ENCODE data around the gene PRUNE2.

PRUNE2 gene

GRCh38 chr9:76629205-76629990 is 276.5 kb downstream of the PRUNE2 start:
- Histone ChIP-seq H3K36me3 (ENCODE audit: low read depth) (no peaks in the 10 kb centered on the region), H3K27me3 (ENCODE audit: insufficient read depth, poor library complexity, severe bottlenecking) (no peaks in the 10 kb centered on the region), H3K4me1 (ENCODE audit: insufficient read depth, poor library complexity, severe bottlenecking) (no peaks in the 10 kb centered on the region), H3K9me3 (ENCODE audit: severe bottlenecking) (no peaks in the 10 kb centered on the region), H3K27ac (ENCODE audit: poor library complexity, severe bottlenecking) (no peak overlapping the region), H3K4me3 (ENCODE audit: severe bottlenecking) (no peak overlapping the region)
- DNase-seq (ENCODE audit: low spot score) (no peak), ATAC-seq (ENCODE audit: low read depth) (no peak)
- TF ChIP-seq, protein P1, sequence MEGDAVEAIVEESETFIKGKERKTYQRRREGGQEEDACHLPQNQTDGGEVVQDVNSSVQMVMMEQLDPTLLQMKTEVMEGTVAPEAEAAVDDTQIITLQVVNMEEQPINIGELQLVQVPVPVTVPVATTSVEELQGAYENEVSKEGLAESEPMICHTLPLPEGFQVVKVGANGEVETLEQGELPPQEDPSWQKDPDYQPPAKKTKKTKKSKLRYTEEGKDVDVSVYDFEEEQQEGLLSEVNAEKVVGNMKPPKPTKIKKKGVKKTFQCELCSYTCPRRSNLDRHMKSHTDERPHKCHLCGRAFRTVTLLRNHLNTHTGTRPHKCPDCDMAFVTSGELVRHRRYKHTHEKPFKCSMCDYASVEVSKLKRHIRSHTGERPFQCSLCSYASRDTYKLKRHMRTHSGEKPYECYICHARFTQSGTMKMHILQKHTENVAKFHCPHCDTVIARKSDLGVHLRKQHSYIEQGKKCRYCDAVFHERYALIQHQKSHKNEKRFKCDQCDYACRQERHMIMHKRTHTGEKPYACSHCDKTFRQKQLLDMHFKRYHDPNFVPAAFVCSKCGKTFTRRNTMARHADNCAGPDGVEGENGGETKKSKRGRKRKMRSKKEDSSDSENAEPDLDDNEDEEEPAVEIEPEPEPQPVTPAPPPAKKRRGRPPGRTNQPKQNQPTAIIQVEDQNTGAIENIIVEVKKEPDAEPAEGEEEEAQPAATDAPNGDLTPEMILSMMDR (IDR thresholded peaks at IDR 0.05; ENCODE audit: poor library complexity, severe bottlenecking), result no peak

DNA sequence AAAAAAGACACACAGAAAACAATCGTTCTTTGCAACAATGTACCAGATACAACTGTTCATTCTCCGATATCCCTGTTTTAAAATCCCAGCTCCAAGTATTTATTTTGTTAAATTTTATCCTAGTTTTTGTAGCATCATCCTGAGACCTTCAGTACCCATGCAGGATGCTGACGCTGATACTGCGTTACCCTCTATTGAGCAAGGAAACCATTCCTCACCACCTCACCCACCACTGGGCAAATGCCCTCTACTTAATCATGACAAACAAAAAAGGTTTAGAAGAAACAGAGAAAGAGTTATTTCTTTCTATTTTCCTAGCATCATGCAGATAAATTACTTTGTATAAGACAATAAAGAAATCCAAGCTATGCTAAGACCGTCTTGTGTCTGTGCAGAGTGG is 277.8 kb downstream of the PRUNE2 start:
- Histone ChIP-seq H3K27ac (ENCODE audit: poor library complexity, severe bottlenecking) (no peak overlapping the region), H3K4me3 (ENCODE audit: severe bottlenecking) (no peak overlapping the region), H3K36me3 (ENCODE audit: low read depth) (no peaks in the 10 kb centered on the region), H3K27me3 (ENCODE audit: insufficient read depth, poor library complexity, severe bottlenecking) (no peaks in the 10 kb centered on the region), H3K4me1 (ENCODE audit: insufficient read depth, poor library complexity, severe bottlenecking) (no peaks in the 10 kb centered on the region), H3K9me3 (ENCODE audit: severe bottlenecking) (no peaks in the 10 kb centered on the region)
- ATAC-seq (ENCODE audit: low read depth) (no peak), DNase-seq (ENCODE audit: low spot score) (no peak)
- TF ChIP-seq, protein P1 (IDR thresholded peaks at IDR 0.05; ENCODE audit: poor library complexity, severe bottlenecking), result no peak

DNA sequence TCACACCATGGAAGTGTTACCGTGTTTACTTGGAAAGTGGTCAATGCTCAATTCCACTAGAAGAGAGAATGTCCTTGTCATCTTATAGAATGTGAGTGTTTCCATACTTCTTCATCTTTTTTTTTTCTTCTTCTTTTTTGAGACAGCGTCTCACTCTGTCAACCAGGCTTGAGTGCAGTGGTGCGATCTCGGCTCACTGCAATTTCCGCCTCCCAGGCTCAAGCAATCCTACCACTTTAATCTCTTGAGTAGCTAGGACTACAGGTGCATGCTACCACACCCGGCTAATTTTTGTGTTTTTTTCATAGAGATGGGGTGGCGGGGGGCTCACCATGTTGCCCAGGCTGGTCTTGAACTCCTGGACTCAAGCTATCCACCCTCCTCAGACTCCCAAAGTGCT is 278.9 kb downstream of the PRUNE2 start:
- Histone ChIP-seq H3K27me3 (ENCODE audit: insufficient read depth, poor library complexity, severe bottlenecking) (no peaks in the 10 kb centered on the region), H3K27ac (ENCODE audit: poor library complexity, severe bottlenecking) (no peak overlapping the region), H3K4me1 (ENCODE audit: insufficient read depth, poor library complexity, severe bottlenecking) (no peaks in the 10 kb centered on the region), H3K4me3 (ENCODE audit: severe bottlenecking) (no peak overlapping the region), H3K9me3 (ENCODE audit: severe bottlenecking) (no peaks in the 10 kb centered on the region), H3K36me3 (ENCODE audit: low read depth) (no peaks in the 10 kb centered on the region)
- TF ChIP-seq, protein P1 (IDR thresholded peaks at IDR 0.05; ENCODE audit: poor library complexity, severe bottlenecking), result no peak
- DNase-seq (ENCODE audit: low spot score) (no peak), ATAC-seq (ENCODE audit: low read depth) (no peak)

DNA sequence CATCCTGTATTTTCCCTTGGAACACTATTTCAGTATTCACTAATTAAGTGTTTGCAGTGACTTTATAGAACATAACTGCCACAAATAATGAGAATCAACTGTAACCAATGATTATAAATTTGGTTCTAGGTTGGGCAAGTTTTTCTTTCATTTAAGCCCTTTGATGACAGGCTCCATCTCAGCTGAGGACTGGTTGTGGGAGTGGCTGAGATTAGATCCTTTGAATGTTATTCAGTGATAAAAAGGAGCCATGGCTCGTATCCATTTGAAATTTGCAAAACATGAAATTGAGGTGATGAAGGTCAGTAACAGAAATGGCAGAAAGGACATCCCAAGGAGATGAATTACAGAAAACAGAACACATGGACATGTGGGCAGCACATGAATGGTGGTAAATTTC is 279.8 kb downstream of the PRUNE2 start:
- TF ChIP-seq, protein P1 (IDR thresholded peaks at IDR 0.05; ENCODE audit: poor library complexity, severe bottlenecking), result no peak
- H3K4me3 ChIP-seq (ENCODE audit: severe bottlenecking), result no peak overlapping the region
- H3K27me3 ChIP-seq (ENCODE audit: insufficient read depth, poor library complexity, severe bottlenecking), result no peaks in the 10 kb centered on the region
- ATAC-seq (ENCODE audit: low read depth) (no peak), DNase-seq (ENCODE audit: low spot score) (no peak)
- H3K9me3 ChIP-seq (ENCODE audit: severe bottlenecking), result no peaks in the 10 kb centered on the region
- no peaks in the 10 kb centered on the region for H3K36me3 ChIP-seq (ENCODE audit: low read depth)
- H3K4me1 ChIP-seq (ENCODE audit: insufficient read depth, poor library complexity, severe bottlenecking), result no peaks in the 10 kb centered on the region
- no peak overlapping the region for H3K27ac ChIP-seq (ENCODE audit: poor library complexity, severe bottlenecking)

GRCh38 chr9:76624391-76625048 is 281.4 kb downstream of the PRUNE2 start:
- no peaks in the 10 kb centered on the region for H3K4me1 ChIP-seq (ENCODE audit: insufficient read depth, poor library complexity, severe bottlenecking)
- H3K9me3 ChIP-seq (ENCODE audit: severe bottlenecking), result no peaks in the 10 kb centered on the region
- H3K36me3 ChIP-seq (ENCODE audit: low read depth), result no peaks in the 10 kb centered on the region
- no peak overlapping the region for H3K27ac ChIP-seq (ENCODE audit: poor library complexity, severe bottlenecking)
- ATAC-seq (ENCODE audit: low read depth) (no peak), DNase-seq (ENCODE audit: low spot score) (no peak)
- TF ChIP-seq, protein P1 (IDR thresholded peaks at IDR 0.05; ENCODE audit: poor library complexity, severe bottlenecking), result no peak
- no peak overlapping the region for H3K4me3 ChIP-seq (ENCODE audit: severe bottlenecking)
- H3K27me3 ChIP-seq (ENCODE audit: insufficient read depth, poor library complexity, severe bottlenecking), result no peaks in the 10 kb centered on the region

All from RWPE2 (cell line).